GM10248 (cell line): ENCODE data around the gene KDM8.

ENCODE experiments used
- CTCF ChIA-PET: fragments of 300-600 bp; sonication (Branson Sonifier 250); formaldehyde crosslinking; extraction: SDS; loops from one replicate; lab custom pipeline; 2021; ENCODE audit warnings: antibody characterized with exemption; lab: Yijun Ruan, JAX
- POLR2A ChIA-PET: fragments of 350-650 bp; sonication (Branson Sonifier 250); formaldehyde crosslinking; extraction: SDS; loops from one replicate; lab custom pipeline; 2020; ENCODE audit warnings: antibody characterized with exemption; lab: Yijun Ruan, JAX
- DNase-seq: peaks from one replicate; pipeline ENCODE4 v3.0.0; 2012; ENCODE audit errors: extremely low spot score
- TF ChIP-seq, protein P1 (sequence below): IDR thresholded peaks from 2 replicates; pipeline ENCODE4 v1.5.1; 2012; ENCODE audit warnings: mild to moderate bottlenecking, low read depth; ENCODE audit errors: extremely low read depth, missing control alignments, control extremely low read depth

The KDM8 gene

DNA sequence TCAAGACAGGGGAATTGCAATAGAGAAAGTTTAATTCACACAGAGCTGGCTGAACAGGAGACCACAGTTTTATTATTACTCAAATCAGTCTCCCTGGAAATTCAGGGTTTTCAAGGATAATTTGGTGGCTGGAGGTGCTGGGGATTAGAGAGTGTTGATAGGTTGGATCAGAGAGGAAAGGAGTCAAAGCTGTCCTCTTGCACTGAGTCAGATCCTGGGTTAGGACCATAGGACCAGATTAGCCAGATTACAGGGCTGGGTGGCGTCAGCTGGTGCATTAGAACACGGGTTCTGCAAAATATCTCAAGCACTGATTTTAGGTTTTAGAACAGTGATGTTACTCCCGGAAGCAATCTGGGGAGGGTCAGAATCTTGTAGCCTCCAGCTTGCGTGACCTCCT lies 67.0 kb downstream of the KDM8 start:
- TF ChIP-seq, protein P1, sequence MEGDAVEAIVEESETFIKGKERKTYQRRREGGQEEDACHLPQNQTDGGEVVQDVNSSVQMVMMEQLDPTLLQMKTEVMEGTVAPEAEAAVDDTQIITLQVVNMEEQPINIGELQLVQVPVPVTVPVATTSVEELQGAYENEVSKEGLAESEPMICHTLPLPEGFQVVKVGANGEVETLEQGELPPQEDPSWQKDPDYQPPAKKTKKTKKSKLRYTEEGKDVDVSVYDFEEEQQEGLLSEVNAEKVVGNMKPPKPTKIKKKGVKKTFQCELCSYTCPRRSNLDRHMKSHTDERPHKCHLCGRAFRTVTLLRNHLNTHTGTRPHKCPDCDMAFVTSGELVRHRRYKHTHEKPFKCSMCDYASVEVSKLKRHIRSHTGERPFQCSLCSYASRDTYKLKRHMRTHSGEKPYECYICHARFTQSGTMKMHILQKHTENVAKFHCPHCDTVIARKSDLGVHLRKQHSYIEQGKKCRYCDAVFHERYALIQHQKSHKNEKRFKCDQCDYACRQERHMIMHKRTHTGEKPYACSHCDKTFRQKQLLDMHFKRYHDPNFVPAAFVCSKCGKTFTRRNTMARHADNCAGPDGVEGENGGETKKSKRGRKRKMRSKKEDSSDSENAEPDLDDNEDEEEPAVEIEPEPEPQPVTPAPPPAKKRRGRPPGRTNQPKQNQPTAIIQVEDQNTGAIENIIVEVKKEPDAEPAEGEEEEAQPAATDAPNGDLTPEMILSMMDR, result no peak
- ChIA-PET CTCF (interaction anchor here (1.0 to 7.2 kb wide), 4 partner anchors 12 to 91 kb away, joined by 4 to 44 read pairs (median 8); no protein-coding TSS in a partner anchor), POLR2A (no interaction called here)
- DNase-seq, result no peak
